ENCODE results near the gene MS4A10. TPM values are rescaled to one million over a fixed set of nuclear protein-coding genes. Genes with fewer than 3 reads are reported as not detected.

MS4A10 gene
- total RNA-seq, 1 experiment from 2014 or later, result not detected

GRCh38 chr11:60761436-60762190 is 23.5 kb upstream of the MS4A10 start:
- POLR2A ChIA-PET, result no interaction called here
- H4K20me1 ChIP-seq (ENCODE audit: insufficient read depth), result no peaks in the 10 kb centered on the region
- no peaks in the 10 kb centered on the region for H3K9me3 ChIP-seq (ENCODE audit: control insufficient read depth in 1 of 2, insufficient read depth in 1 of 2, low read depth in 1 of 2, low read length in 2 of 2)
- H3K4me2 ChIP-seq (ENCODE audit: low read length), result no peak overlapping the region
- H3K36me3 ChIP-seq (ENCODE audit: control insufficient read depth in 1 of 2, insufficient read depth in 2 of 2, low read length in 2 of 2), result no peaks in the 10 kb centered on the region
- DNase-seq (ENCODE audit: low read depth, low spot score) (no peak), ATAC-seq (no peak)
- H3K79me2 ChIP-seq (ENCODE audit: insufficient read depth, low read length), result no peaks in the 10 kb centered on the region
- no peak overlapping the region for H3K9ac ChIP-seq (ENCODE audit: low read length)
- CTCF ChIA-PET, result interaction anchor here (2.3 to 4.3 kb wide), 2 partner anchors 13 to 398 kb away, joined by 11 to 31 read pairs; no protein-coding TSS in a partner anchor
- TF ChIP-seq REST (IDR thresholded peaks at IDR 0.05; ENCODE audit: low read depth), result no peak
- no peak for TF ChIP-seq CTCF (IDR thresholded peaks at IDR 0.05 in 2 of 3, conservative IDR thresholded peaks at IDR 0.05 in 1 of 3; ENCODE audit: borderline replicate concordance in 1 of 3, insufficient read depth in 1 of 3, low read depth in 2 of 3, low read length in 2 of 3)
- TF ChIP-seq CEBPB (IDR thresholded peaks at IDR 0.05; ENCODE audit: low read depth), result no peak
- no peak for TF ChIP-seq CBX3 (IDR thresholded peaks at IDR 0.05; ENCODE audit: low read depth)
- no peak for TF ChIP-seq YY1 (IDR thresholded peaks at IDR 0.05; ENCODE audit: extremely low read depth, insufficient replicate concordance, low read depth, low read length)
- no peak for TF ChIP-seq MAX (IDR thresholded peaks at IDR 0.05)
- TF ChIP-seq EZH2phosphoT487 (IDR thresholded peaks at IDR 0.05; ENCODE audit: borderline replicate concordance), result no peak
- no peak for TF ChIP-seq ZBTB33 (IDR thresholded peaks at IDR 0.05; ENCODE audit: extremely low read depth, insufficient replicate concordance, low read length)
- no peak for TF ChIP-seq FOSL1 (IDR thresholded peaks at IDR 0.05; ENCODE audit: low read depth)
- H3K27me3 ChIP-seq (ENCODE audit: insufficient read depth, low read length), result 0 out of 2 replicates have a peak, but pooled peaks cover 5% of the 10 kb centered on the region
- no peak overlapping the region for H3K4me3 ChIP-seq (replicated peaks in 1 of 2; ENCODE audit: low read depth in 1 of 2, low read length in 2 of 2)
- H3K4me1 ChIP-seq (ENCODE audit: control insufficient read depth in 1 of 2, insufficient read depth in 2 of 2, low read length in 2 of 2), result no peaks in the 10 kb centered on the region
- H3K27ac ChIP-seq (ENCODE audit: low read depth, low read length), result no peak overlapping the region
- no peaks in the 10 kb centered on the region for H3K9me2 ChIP-seq (ENCODE audit: insufficient read depth)
- BruUV-seq (replicated peaks), result no TSS peak
- intact Hi-C loops (cut with micrococcal nuclease), result no loop called here
- H2AFZ ChIP-seq (ENCODE audit: low read depth, low read length, poor library complexity, severe bottlenecking), result no peak overlapping the region
- RAD21 ChIA-PET (ENCODE audit: low non-redundant PET in 1 of 2, low total read pairs in 2 of 2, uncharacterized antibody in 2 of 2, unreplicated experiment in 2 of 2), result no interaction called here

All from HCT116 (cell line).